Nucleus accumbens (tissue), 56 donors: ENCODE measurements around the gene LANCL1.
A peak's percentile ranks its signal among the peaks of the same experiment; 100 is the strongest.
"Not testable (repeated sequence)": the region's sequence is repeated elsewhere in the genome, so short reads cannot be mapped to it uniquely, and the experiment has no call there.

Source experiments
- DNase-seq, 56 donors: peaks; one replicate each; lab custom pipeline; 2025; lab: John Stamatoyannopoulos, UW

LANCL1 gene

DNA sequence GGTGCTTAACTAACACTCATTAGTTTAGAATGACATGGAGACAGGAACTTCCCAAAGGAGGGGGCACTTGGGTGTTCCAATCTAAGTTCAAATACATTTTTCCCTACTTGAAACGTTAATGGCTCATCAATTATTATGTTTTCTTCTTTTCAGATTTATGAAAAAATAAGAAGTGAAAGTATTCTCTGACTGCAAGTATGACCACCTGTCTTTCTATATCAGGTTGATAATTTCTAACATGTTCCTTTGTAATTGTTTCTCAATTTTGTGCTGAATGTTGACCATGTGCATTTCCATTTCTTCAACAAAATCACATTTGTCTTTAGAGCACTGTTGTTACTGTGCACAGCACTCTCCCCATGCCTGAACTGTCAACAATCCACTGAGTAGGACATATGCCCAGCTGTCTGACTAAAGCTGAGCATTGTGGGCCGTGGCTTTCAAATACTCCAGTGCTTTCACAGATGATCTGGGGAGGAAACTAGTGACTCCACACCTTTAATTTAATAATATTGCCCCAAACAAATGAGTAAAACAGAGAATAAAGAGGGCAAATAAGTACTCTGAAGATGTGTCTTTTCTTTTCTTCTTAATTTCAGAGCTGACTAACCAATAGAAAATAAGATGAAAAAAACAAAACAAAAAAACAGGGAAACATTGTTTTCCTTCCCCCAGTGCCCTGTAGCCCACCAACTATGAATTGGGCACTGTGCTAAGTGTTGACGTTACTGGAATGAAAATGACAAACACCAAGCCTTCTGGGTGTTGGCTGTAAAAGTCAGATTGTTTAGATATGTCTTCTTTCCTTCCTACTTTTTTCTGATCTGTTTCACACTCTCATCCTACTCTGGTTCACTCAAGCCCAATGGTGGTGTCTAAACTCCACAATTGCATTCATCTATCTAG lies 16.0 kb downstream of the LANCL1 start:
- DNase-seq, result peak in 27 of 56 donors; percentile 11 to 79 (median 40)

- no peak for DNase-seq
Observed at GRCh38 chr2:210459880-210460279, 16.7 kb downstream of the LANCL1 start.

DNA sequence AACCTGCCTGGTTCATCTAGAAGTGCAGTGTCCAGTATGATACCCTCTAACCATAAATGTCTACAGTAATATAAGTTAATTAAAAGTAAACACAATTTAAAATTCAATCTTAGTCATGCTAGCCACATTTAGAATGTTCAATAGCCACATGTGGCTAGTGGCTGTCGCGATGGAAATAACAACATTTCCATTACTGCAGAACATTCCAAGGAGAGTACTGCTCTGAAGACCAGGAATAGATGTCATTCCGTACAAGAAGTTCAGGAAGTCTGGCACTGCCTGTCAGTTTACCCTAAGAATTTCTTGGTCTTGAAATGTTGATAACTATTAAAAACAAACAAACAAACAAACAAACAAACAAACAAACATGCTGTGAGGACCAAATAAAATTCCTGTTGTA lies 17.2 kb downstream of the LANCL1 start:
- no peak for DNase-seq

GRCh38 chr2:210458395-210458794 lies 18.2 kb downstream of the LANCL1 start:
- peak in 17 of 56 donors; percentile 14 to 66 (median 25) for DNase-seq

- DNase-seq, result no peak
Observed at GRCh38 chr2:210456571-210456970, 20.0 kb downstream of the LANCL1 start.

- peak in 1 of 56 donors; percentile 17 for DNase-seq
Observed at GRCh38 chr2:210454336-210454735, 22.2 kb downstream of the LANCL1 start.

DNA sequence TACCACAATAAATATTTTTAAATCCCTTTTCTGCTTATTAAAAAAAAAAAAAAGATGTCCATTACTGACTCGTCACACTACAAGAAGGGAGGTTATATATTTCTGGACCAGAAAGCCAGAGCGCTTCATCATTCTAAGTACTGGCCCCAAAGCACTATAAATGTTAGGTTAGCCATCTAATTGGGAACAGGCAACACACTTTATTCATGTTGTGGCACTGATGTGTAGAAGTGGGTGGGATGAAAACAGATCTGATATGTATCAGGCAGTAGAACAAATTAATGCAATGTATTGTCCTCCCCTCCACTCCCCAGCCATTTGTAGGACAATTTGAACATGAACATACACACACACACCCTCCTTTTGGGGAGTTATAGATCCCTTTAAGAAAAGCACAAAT lies 24.4 kb downstream of the LANCL1 start:
- no peak for DNase-seq

DNA sequence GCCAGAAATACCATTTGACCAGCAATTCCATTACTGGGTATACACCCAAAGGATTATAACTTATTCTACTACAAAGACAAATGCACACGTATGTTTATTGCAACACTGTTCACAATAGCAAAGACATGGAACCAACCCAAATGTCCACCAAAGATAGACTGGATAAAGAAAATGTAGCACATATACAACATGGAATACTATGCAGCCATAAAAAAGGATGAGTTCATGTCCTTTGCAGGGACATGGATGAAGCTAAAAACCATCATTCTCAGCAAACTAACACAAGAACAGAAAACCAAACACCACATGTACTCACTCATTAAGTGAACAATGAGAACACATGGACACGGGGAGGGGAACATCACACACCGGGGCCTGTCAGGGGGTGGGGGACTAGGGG lies 25.6 kb downstream of the LANCL1 start:
- DNase-seq, result not testable (repeated sequence)

GRCh38 chr2:210445732-210446131 lies 30.8 kb downstream of the LANCL1 start:
- DNase-seq, result no peak

DNA sequence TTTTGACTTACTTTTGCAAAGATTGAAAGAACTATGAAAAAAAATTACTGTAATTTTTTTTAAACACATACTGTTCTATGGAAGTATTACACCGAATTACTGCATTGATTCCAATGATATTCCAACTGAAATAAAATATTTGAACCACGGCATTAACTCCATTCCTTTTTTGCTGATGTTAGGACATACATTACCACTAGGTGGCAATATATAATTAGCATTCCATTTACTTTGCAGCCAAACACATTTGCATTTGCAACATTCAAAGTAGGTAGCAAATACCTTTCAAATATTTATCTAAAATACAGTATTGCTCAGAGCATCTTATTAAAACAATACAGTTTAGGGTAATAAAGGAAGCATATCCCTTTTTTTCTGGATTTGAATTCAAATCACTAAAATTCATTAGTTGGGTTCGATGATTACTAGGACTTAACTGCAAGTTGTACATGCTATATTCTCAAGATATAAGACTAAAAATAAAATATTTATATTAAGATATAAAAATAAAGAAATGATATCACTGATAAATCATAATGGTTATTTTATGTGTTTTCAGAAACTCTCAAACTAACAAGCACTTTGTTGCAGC lies 31.3 kb downstream of the LANCL1 start:
- DNase-seq, result no peak

DNA sequence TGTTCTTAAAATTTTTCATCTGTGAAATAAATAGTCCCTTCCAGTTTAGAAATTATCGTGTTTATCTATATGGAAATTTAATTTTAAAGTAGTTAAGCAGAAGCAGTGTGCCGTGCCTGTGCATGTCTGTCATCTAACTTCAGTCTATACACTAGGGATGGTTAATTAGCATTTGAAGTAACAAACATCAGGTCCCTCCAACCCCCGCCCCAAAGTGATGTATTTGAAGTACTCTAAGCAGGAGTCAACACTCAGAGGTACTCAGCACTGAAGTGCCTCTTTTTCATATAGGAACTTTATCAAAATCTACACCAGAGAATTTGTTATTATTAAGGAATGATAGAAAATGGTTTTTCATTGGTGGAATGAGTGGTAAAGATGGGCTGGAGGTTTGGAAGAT lies 33.0 kb downstream of the LANCL1 start:
- no peak for DNase-seq

DNA sequence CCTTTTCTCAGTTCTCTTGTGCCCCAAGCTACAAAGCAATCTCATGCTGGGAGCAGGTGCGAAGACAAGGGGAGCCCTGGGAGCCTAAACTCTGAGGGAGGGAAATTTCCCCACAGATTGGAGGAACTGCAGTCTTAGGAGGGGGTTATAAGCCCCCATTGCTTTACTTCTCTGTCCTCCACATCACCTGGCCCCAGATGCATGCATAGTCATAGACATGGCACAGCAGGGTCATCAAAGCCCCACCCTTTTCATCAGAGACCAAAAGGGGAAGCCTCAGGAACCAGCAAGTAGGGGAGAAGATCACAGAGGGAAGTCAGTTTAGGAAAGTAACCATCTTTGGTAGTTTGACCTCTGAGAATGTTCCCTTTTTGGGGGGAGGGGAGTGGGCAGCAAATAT lies 33.7 kb downstream of the LANCL1 start:
- DNase-seq, result no peak

DNA sequence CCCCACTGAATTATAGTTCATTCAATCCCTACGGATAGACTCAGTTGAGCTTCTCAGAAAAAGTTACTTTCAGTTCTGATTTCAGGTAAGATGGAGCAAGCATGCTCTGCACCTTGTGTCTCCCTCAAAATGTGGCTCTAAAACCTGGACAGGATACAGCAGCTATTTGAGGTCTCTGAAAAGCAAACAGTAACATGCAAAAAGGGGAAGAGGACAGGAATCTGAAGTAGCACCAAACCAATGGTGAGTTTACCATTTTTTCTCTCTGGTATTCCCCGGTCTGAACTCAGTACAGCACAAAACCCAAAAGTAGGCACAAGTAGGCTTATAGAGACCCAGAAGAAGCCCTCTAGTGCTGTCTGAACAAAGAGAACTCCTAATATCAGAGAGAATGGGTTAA lies 34.1 kb downstream of the LANCL1 start:
- DNase-seq, result no peak

GRCh38 chr2:210440206-210440605 lies 36.4 kb downstream of the LANCL1 start:
- no peak for DNase-seq

DNA sequence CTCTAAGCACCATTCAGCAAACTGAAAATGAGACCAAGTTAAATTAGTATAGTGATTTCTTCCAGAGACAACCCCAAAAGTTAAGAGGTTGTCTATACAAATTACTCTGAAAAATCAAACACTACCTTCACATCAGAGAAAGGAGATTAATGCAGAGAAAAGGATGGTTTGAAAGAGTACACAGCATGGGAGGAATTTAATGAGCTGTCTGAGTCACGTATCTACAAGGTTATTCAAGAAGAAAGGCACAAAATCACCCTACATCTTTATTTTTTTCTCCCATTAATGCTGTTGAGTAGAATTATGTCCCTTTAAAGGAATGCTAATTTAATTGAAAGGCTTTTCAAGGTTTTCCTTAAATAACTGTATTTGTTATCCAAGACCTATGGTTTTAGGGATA lies 41.1 kb downstream of the LANCL1 start:
- DNase-seq, result no peak

DNA sequence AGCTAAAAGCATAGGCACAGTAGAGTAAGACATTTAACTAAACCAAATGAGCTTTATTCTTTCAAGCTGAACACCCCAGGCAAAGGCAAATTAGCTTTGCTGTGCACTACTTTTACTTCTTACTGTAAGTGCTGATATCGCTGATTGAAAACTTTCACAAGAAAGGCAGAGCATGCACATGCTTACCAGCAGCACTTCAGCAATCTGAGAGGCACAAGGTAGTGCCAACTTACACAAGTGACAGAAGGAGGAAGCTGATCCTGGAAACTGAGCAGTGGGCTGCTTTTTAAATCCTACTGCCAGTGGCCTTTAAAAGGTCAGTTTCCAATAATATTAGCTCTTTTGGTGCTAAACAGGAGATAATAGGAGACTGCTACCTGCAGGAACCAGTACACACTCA lies 43.9 kb downstream of the LANCL1 start:
- DNase-seq, result no peak

GRCh38 chr2:210429403-210430137 lies 47.0 kb downstream of the LANCL1 start:
- DNase-seq, result no peak

DNA sequence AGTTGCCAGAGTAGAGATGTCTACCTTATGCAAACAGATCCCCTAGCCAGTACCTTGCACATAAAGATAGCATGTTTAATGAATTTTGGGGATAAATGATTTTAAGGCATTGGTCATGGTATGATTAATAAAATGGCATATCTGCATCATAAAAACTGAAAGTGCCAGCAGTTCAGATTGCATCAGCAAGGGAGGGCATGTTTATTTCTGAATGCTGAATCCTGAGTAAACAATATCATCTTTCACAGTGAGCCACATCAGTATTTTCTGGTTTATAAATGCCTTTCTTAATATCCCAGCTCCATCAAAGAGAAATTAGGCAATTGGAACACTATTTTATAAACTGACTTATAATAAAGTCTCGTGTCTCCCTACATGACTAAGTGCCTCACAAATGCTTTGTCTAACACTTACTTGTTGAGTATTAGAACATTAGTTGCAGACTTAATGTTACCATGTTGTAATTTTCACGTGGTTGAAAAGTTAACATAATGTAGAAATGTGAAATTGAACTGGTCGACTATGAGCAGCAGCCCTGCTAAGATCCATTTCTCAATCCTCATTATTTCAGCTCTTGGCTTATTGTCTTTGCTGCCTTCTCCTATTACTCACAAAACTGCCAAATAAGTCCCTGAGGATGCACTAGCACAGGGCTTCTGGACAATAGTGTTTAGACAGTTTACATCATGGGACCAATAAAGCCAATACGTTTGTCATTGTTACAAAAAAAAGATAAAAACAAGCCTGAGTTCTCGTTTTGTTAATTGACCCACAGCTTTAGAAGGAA lies 48.0 kb downstream of the LANCL1 start:
- no peak for DNase-seq

DNA sequence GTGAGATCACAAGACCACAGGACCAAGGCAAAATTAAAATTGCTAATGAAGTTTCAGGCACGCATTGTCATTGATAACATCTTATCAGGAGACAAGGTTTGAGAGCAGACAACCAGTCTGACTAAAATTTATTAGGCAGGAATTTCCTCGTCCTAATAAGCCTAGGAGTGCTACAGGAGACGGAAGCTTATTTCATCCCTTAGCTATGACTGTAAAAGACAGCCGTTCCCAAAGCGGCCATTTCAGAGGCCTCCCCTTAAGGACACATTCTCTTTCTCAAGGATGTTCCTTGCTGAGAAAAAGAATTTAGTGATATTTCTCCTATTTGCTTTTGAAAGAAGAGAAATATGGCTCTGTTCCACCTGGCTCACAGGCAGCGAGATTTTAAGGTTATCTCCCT lies 49.2 kb downstream of the LANCL1 start:
- not testable (repeated sequence) for DNase-seq

GRCh38 chr2:210422366-210422765 lies 54.2 kb downstream of the LANCL1 start:
- no peak for DNase-seq

DNA sequence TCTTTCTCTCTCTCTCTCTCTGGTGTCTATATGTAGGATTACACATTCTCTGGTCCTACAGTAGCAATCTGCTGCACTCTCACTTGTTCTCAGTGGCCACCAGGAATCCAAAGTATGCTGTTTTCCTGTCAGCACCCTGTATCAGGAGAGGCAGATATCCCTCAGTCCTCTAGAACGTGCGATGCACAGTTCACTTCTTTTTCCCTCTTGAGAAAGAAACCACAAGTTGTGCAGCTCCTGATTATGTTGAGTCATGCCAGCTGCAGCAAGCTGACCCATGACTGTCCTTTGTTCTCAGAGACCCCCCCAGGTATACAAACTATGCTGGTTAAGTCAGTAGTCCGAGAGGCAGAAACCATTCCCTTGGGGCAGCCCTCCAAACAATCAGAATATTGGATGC lies 54.6 kb downstream of the LANCL1 start:
- DNase-seq, result no peak
